Prostate gland (tissue), 2 donors: Measurements from ENCODE around the gene ARMCX2.

Source experiments
- POLR2A ChIP-seq: fragments of 450-650 bp; IDR thresholded peaks from one replicate; pipeline ENCODE4 v1.6.1; 2016; ENCODE audit warnings: antibody characterized with exemption, mild to moderate bottlenecking
- POLR2AphosphoS5 ChIP-seq: sonication (generic); formaldehyde crosslinking; IDR thresholded peaks from one replicate; pipeline ENCODE4 v1.6.1; 2017; ENCODE audit warnings: antibody characterized with exemption
- TF ChIP-seq, protein P1 (sequence below), 4 experiments: fragments of 200-600 bp in 2 of 4; fragments of 450-650 bp in 2 of 4; sonication (generic) in 2 of 4; IDR thresholded peaks; 1 replicate in 3 of 4; 2 replicates in 1 of 4; pipeline ENCODE4 v1.5.1; 2016 to 2019; ENCODE audit warnings: antibody characterized with exemption in 4 of 4, mild to moderate bottlenecking in 2 of 4, moderate library complexity in 2 of 4

DNA sequence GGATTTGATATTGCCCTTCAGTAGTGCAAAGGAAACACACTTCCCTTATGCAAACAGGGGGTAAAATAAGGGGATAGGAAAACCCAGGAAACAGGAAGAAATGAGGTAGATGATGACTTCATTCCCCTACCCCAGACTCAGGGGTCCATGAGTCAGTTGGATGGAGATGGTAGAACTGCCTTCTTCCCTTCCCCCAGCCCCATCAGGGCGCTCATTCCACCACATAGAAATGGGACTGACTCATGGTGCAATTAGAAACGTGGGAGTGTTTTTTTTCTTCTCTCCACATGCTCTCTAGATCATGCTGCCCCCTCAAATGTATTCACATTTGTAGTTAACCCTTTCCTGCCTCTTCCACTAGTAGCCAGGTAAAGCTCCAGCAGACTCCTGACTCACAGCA is 23.1 kb upstream of the ARMCX2 start:
- TF ChIP-seq POLR2A (no peak), POLR2AphosphoS5 (no peak)
- TF ChIP-seq, protein P1, sequence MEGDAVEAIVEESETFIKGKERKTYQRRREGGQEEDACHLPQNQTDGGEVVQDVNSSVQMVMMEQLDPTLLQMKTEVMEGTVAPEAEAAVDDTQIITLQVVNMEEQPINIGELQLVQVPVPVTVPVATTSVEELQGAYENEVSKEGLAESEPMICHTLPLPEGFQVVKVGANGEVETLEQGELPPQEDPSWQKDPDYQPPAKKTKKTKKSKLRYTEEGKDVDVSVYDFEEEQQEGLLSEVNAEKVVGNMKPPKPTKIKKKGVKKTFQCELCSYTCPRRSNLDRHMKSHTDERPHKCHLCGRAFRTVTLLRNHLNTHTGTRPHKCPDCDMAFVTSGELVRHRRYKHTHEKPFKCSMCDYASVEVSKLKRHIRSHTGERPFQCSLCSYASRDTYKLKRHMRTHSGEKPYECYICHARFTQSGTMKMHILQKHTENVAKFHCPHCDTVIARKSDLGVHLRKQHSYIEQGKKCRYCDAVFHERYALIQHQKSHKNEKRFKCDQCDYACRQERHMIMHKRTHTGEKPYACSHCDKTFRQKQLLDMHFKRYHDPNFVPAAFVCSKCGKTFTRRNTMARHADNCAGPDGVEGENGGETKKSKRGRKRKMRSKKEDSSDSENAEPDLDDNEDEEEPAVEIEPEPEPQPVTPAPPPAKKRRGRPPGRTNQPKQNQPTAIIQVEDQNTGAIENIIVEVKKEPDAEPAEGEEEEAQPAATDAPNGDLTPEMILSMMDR (IDR thresholded peaks at IDR 0.05) = no peak
